Endodermal cell (in vitro differentiated cells): ENCODE measurements around the gene CCDC177. TPM values are rescaled to one million over a fixed set of nuclear protein-coding genes. Genes with fewer than 3 reads are reported as not detected.

Experiments used
- DNase-seq: peaks from one replicate; pipeline ENCODE4 v3.0.0-alpha.2; 2017
- H3K27ac ChIP-seq: 2 replicates; pipeline ENCODE4 v1.5.1; 2013; ENCODE audit warnings: mild to moderate bottlenecking, low read depth, low read length, moderate library complexity
- H3K27me3 ChIP-seq: 2 replicates; pipeline ENCODE4 v1.6.1; 2013; ENCODE audit warnings: mild to moderate bottlenecking, low read length, moderate library complexity; ENCODE audit not compliant: insufficient read depth, control insufficient read depth, poor library complexity, severe bottlenecking
- H3K36me3 ChIP-seq: 2 replicates; pipeline ENCODE4 v1.7.0; 2013; ENCODE audit warnings: mild to moderate bottlenecking, low read length, moderate library complexity; ENCODE audit not compliant: control insufficient read depth, insufficient read depth
- H3K4me1 ChIP-seq: one replicate; pipeline ENCODE4 v1.7.0; 2013; ENCODE audit warnings: low read length; ENCODE audit not compliant: control insufficient read depth, insufficient read depth
- H3K4me3 ChIP-seq: 2 replicates; pipeline ENCODE4 v1.5.1; 2013; ENCODE audit warnings: mild to moderate bottlenecking, low read length, moderate library complexity
- H3K9ac ChIP-seq: 2 replicates; pipeline ENCODE4 v1.6.1; 2013; ENCODE audit warnings: mild to moderate bottlenecking, low read length, moderate library complexity; ENCODE audit not compliant: poor library complexity, severe bottlenecking; ENCODE audit errors: extremely low read depth
- H3K9me3 ChIP-seq: 2 replicates; pipeline ENCODE4 v1.6.1; 2013; ENCODE audit warnings: mild to moderate bottlenecking, low read length, moderate library complexity; ENCODE audit not compliant: control insufficient read depth
- H3K27ac Mint-ChIP-seq: 2 replicates; pipeline ENCODE4 v1.8.0; 2020; ENCODE audit warnings: mixed read lengths
- H3K27me3 Mint-ChIP-seq: 2 replicates; pipeline ENCODE4 v1.8.0; 2021; ENCODE audit warnings: mild to moderate bottlenecking, mixed read lengths; ENCODE audit not compliant: insufficient read depth
- H3K36me3 Mint-ChIP-seq: 2 replicates; pipeline ENCODE4 v1.8.0; 2020; ENCODE audit warnings: low read depth, mixed read lengths
- H3K4me1 Mint-ChIP-seq: 2 replicates; pipeline ENCODE4 v1.8.0; 2020; ENCODE audit warnings: mixed read lengths
- H3K4me3 Mint-ChIP-seq: 2 replicates; pipeline ENCODE4 v1.8.0; 2020; ENCODE audit warnings: mild to moderate bottlenecking, moderate library complexity, mixed read lengths
- H3K9me3 Mint-ChIP-seq: 2 replicates; pipeline ENCODE4 v1.8.0; 2020; ENCODE audit warnings: mild to moderate bottlenecking, mixed read lengths
- CTCF ChIP-seq: fragments of 200-600 bp; sonication (generic); conservative IDR thresholded peaks from 2 replicates; pipeline ENCODE4 v1.5.0; 2021; ENCODE audit warnings: antibody characterized with exemption, mild to moderate bottlenecking
- WGBS, 2 experiments: methylation state at CpG; one replicate each; pipeline versions ENCODE4 v1.1.5 to v1.1.7; 2013; ENCODE audit warnings: missing lambda C conversion rate in 2 of 2, mixed read lengths in 1 of 2; ENCODE audit not compliant: insufficient coverage in 1 of 2, insufficient read length in 1 of 2; 5-methylcytosine and 5-hydroxymethylcytosine counted together
- total RNA-seq, 2 donors: library from RNA; stranded (reverse); fragmentation: NEBNext Ultra II Directional in 1 of 2; extraction: Animal tissue kit (Norgen Biotek cat#: 25700) in 1 of 2; gene quantifications; 2 replicates in 1 of 2; 3 replicates in 1 of 2; pipeline ENCODE4 v1.2.1, GENCODE V29; 2021

CCDC177 gene
- total RNA-seq, 2 donors from 2014 or later: 4.0 to 5.8 TPM

GRCh38 chr14:69547701-69548348 is 26.8 kb downstream of the CCDC177 start:
- peak; percentile 94 for DNase-seq
- no peaks in the 10 kb centered on the region for H3K9me3 ChIP-seq
- no peaks in the 10 kb centered on the region for H3K4me1 ChIP-seq
- TF ChIP-seq CTCF: peak; percentile 98
- no peaks in the 10 kb centered on the region for H3K9me3 Mint-ChIP-seq
- H3K36me3 Mint-ChIP-seq: no peaks in the 10 kb centered on the region
- H3K36me3 ChIP-seq: no peaks in the 10 kb centered on the region
- H3K27me3 ChIP-seq: no peaks in the 10 kb centered on the region
- H3K9ac ChIP-seq: peak overlapping the region; percentile 75
- H3K4me3 Mint-ChIP-seq: peak overlapping the region; percentile 68
- peak overlapping the region; percentile 79 for H3K4me3 ChIP-seq
- peaks cover 17% of the 10 kb centered on the region for H3K27me3 Mint-ChIP-seq
- H3K27ac Mint-ChIP-seq: peak overlapping the region; percentile 92
- WGBS, 2 experiments: 5 to 6% methylated on average over 6 to 43 of the region's 46 CpGs
- peak overlapping the region; percentile 89 for H3K27ac ChIP-seq
- H3K4me1 Mint-ChIP-seq: peaks cover 10% of the 10 kb centered on the region

GRCh38 chr14:69543341-69544115 is 31.1 kb downstream of the CCDC177 start:
- Histone ChIP-seq H3K4me3 (no peak overlapping the region), H3K27ac (no peak overlapping the region), H3K27me3 (no peaks in the 10 kb centered on the region), H3K36me3 (no peaks in the 10 kb centered on the region), H3K9me3 (no peaks in the 10 kb centered on the region), H3K4me1 (no peaks in the 10 kb centered on the region), H3K9ac (no peak overlapping the region)
- WGBS, 2 experiments: 76 to 81% methylated on average over 11 to 12 of the region's 12 CpGs
- no peaks in the 10 kb centered on the region for H3K9me3 Mint-ChIP-seq
- peaks cover 13% of the 10 kb centered on the region for H3K27me3 Mint-ChIP-seq
- H3K4me3 Mint-ChIP-seq: no peak overlapping the region
- no peak overlapping the region for H3K27ac Mint-ChIP-seq
- peaks cover 3% of the 10 kb centered on the region for H3K4me1 Mint-ChIP-seq
- no peak for TF ChIP-seq CTCF
- peak; percentile 59 for DNase-seq
- no peaks in the 10 kb centered on the region for H3K36me3 Mint-ChIP-seq

- Histone ChIP-seq H3K27ac (no peak overlapping the region), H3K9me3 (no peaks in the 10 kb centered on the region), H3K4me1 (no peaks in the 10 kb centered on the region), H3K36me3 (no peaks in the 10 kb centered on the region), H3K9ac (no peak overlapping the region), H3K27me3 (no peaks in the 10 kb centered on the region), H3K4me3 (no peak overlapping the region)
- no peak for TF ChIP-seq CTCF
- Mint-ChIP-seq H3K27ac (no peak overlapping the region), H3K36me3 (no peaks in the 10 kb centered on the region), H3K4me3 (no peak overlapping the region), H3K27me3 (peaks cover 13% of the 10 kb centered on the region), H3K9me3 (no peaks in the 10 kb centered on the region), H3K4me1 (no peaks in the 10 kb centered on the region)
- WGBS, 2 experiments: 98 to 100% methylated on average over 2 of the region's 2 CpGs
- DNase-seq: no peak
These were observed 32.4 kb downstream of the CCDC177 start for GRCh38 chr14:69542311-69542710.
